ENCODE measurements around the gene C2CD5.

The C2CD5 gene

DNA sequence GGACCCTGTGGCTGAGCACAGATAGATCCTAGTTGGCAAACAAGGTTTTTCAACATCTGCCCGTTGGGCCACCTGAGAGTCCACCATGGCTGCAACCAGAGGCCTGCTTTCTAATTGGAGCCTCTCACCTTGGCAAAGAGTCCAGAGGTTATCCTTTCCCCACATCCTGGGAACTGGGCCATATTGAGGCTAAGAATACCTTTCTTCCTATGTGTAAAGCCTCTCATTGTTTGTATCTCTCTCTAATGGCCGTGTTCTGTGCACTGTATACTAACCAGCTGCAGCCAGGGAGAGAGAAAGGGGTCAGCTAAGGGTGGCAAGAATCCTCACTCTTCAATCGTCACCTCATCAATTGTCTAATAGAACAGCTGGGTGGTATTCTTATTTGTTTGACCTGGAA is 130.8 kb downstream of the C2CD5 start:
- TF ChIP-seq, protein P1, sequence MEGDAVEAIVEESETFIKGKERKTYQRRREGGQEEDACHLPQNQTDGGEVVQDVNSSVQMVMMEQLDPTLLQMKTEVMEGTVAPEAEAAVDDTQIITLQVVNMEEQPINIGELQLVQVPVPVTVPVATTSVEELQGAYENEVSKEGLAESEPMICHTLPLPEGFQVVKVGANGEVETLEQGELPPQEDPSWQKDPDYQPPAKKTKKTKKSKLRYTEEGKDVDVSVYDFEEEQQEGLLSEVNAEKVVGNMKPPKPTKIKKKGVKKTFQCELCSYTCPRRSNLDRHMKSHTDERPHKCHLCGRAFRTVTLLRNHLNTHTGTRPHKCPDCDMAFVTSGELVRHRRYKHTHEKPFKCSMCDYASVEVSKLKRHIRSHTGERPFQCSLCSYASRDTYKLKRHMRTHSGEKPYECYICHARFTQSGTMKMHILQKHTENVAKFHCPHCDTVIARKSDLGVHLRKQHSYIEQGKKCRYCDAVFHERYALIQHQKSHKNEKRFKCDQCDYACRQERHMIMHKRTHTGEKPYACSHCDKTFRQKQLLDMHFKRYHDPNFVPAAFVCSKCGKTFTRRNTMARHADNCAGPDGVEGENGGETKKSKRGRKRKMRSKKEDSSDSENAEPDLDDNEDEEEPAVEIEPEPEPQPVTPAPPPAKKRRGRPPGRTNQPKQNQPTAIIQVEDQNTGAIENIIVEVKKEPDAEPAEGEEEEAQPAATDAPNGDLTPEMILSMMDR (IDR thresholded peaks at IDR 0.05): no peak
- Histone ChIP-seq H3K9me3 (no peaks in the 10 kb centered on the region), H3K27ac (no peak overlapping the region), H3K4me3 (ENCODE audit: low read depth in 1 of 2, low read length in 1 of 2) (no peak overlapping the region), H3K4me1 (ENCODE audit: control insufficient read depth in 1 of 2, insufficient read depth in 1 of 2, low read depth in 1 of 2, low read length in 1 of 2) (no peaks in the 10 kb centered on the region), H3K27me3 (no peaks in the 10 kb centered on the region), H3K36me3 (no peaks in the 10 kb centered on the region)

GRCh38 chr12:22412581-22412980 is 131.8 kb downstream of the C2CD5 start:
- no peaks in the 10 kb centered on the region for H3K27me3 ChIP-seq
- no peaks in the 10 kb centered on the region for H3K9me3 ChIP-seq
- TF ChIP-seq, protein P1 (IDR thresholded peaks at IDR 0.05): no peak
- no peak overlapping the region for H3K4me3 ChIP-seq (ENCODE audit: low read depth in 1 of 2, low read length in 1 of 2)
- H3K4me1 ChIP-seq (ENCODE audit: control insufficient read depth in 1 of 2, insufficient read depth in 1 of 2, low read depth in 1 of 2, low read length in 1 of 2): no peaks in the 10 kb centered on the region
- H3K27ac ChIP-seq: no peak overlapping the region
- H3K36me3 ChIP-seq: no peaks in the 10 kb centered on the region

- H3K9me3 ChIP-seq: no peaks in the 10 kb centered on the region
- no peaks in the 10 kb centered on the region for H3K36me3 ChIP-seq
- H3K27me3 ChIP-seq: no peaks in the 10 kb centered on the region
- H3K4me3 ChIP-seq (ENCODE audit: low read depth in 1 of 2, low read length in 1 of 2): no peak overlapping the region
- TF ChIP-seq, protein P1 (IDR thresholded peaks at IDR 0.05): no peak
- no peaks in the 10 kb centered on the region for H3K4me1 ChIP-seq (ENCODE audit: control insufficient read depth in 1 of 2, insufficient read depth in 1 of 2, low read depth in 1 of 2, low read length in 1 of 2)
- no peak overlapping the region for H3K27ac ChIP-seq
These were observed 133.9 kb downstream of the C2CD5 start for GRCh38 chr12:22410486-22410885.

DNA sequence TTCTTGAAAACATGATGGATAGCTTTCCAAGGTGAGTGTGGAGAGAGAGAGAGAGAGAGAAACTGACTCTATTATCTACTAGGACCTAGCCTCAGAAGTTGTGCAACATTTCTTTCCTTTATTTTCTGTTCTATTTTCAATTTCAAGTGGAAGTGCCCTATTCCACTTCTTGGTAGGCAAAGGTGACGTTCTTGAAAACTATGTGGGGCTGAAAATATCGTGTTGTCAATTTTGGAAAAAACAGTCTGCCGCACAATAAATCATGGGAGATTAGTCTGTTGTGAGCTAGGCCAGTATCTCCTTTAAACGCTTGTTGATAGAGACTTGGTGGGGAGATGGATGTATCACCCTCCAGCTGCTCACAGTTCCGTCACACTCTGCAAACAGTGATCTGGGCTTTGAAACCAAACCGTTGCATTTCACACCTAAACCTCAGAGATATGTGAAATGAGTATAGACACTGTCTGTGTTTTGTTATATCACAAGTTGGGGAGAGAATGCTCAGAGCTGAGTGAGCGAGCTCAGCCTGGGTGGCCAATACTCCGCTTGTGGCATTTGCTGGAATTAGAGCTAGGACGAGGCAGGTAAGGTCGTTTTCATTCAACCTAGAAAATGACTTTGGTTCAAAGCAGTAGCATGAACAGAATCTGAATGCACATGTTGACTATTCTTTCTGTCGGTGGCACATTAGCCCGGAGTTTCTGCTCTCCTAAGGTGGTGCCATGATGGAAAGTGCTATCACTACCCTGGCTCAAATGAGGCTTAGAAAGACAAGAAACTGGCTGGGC is 134.8 kb downstream of the C2CD5 start:
- TF ChIP-seq, protein P1 (IDR thresholded peaks at IDR 0.05): no peak
- no peak overlapping the region for H3K27ac ChIP-seq
- no peaks in the 10 kb centered on the region for H3K27me3 ChIP-seq
- no peaks in the 10 kb centered on the region for H3K4me1 ChIP-seq (ENCODE audit: control insufficient read depth in 1 of 2, insufficient read depth in 1 of 2, low read depth in 1 of 2, low read length in 1 of 2)
- H3K36me3 ChIP-seq: no peaks in the 10 kb centered on the region
- H3K4me3 ChIP-seq (ENCODE audit: low read depth in 1 of 2, low read length in 1 of 2): no peak overlapping the region
- H3K9me3 ChIP-seq: no peaks in the 10 kb centered on the region

GRCh38 chr12:22408610-22409376 is 135.5 kb downstream of the C2CD5 start:
- no peak overlapping the region for H3K27ac ChIP-seq
- no peaks in the 10 kb centered on the region for H3K36me3 ChIP-seq
- H3K4me3 ChIP-seq (ENCODE audit: low read depth in 1 of 2, low read length in 1 of 2): no peak overlapping the region
- no peaks in the 10 kb centered on the region for H3K9me3 ChIP-seq
- no peaks in the 10 kb centered on the region for H3K4me1 ChIP-seq (ENCODE audit: control insufficient read depth in 1 of 2, insufficient read depth in 1 of 2, low read depth in 1 of 2, low read length in 1 of 2)
- H3K27me3 ChIP-seq: no peaks in the 10 kb centered on the region
- TF ChIP-seq, protein P1 (IDR thresholded peaks at IDR 0.05): no peak
